Central memory CD8-positive, alpha-beta T cell (primary cell): ENCODE measurements around the gene CREG2.

ENCODE experiments used
- ATAC-seq: fragments of 150-1000 bp; cut with Tn5 transposase; replicated peaks from 2 replicates; pipeline ENCODE4 v1.10.0; 2022; ENCODE audit warnings: mild to moderate bottlenecking, moderate FRiP score, moderate number of reproducible peaks; ENCODE audit not compliant: poor library complexity, severe bottlenecking; ENCODE audit errors: extremely low read depth
- DNase-seq, 2 donors: peaks; one replicate each; pipeline ENCODE4 v3.0.0; 2021; ENCODE audit warnings: low spot score in 2 of 2
- H3K27ac Mint-ChIP-seq: one replicate; pipeline ENCODE4 v1.8.0; 2022; ENCODE audit warnings: low read depth, mild to moderate bottlenecking, moderate library complexity, mixed read lengths
- H3K27me3 Mint-ChIP-seq: one replicate; pipeline ENCODE4 v1.8.0; 2022; ENCODE audit warnings: mixed read lengths
- H3K36me3 Mint-ChIP-seq: one replicate; pipeline ENCODE4 v1.8.0; 2022; ENCODE audit warnings: mild to moderate bottlenecking, moderate library complexity, mixed read lengths; ENCODE audit not compliant: insufficient read depth
- H3K4me1 Mint-ChIP-seq: one replicate; pipeline ENCODE4 v1.8.0; 2022; ENCODE audit warnings: mixed read lengths
- H3K4me3 Mint-ChIP-seq: one replicate; pipeline ENCODE4 v1.8.0; 2022; ENCODE audit warnings: mild to moderate bottlenecking, moderate library complexity, mixed read lengths
- H3K9me3 Mint-ChIP-seq: one replicate; pipeline ENCODE4 v1.8.0; 2022; ENCODE audit warnings: mixed read lengths

The CREG2 gene

GRCh38 chr2:101387151-101387834, at the start of gene CREG2:
Gene CREG2, minus strand, starts transcription at chr2:101387503. Its CDS starts 46 bp downstream, at chr2:101387457.
- H3K27me3 Mint-ChIP-seq, result peaks cover 85% of the 10 kb centered on the region
- DNase-seq, result peak; percentile 16 to 32

DNA sequence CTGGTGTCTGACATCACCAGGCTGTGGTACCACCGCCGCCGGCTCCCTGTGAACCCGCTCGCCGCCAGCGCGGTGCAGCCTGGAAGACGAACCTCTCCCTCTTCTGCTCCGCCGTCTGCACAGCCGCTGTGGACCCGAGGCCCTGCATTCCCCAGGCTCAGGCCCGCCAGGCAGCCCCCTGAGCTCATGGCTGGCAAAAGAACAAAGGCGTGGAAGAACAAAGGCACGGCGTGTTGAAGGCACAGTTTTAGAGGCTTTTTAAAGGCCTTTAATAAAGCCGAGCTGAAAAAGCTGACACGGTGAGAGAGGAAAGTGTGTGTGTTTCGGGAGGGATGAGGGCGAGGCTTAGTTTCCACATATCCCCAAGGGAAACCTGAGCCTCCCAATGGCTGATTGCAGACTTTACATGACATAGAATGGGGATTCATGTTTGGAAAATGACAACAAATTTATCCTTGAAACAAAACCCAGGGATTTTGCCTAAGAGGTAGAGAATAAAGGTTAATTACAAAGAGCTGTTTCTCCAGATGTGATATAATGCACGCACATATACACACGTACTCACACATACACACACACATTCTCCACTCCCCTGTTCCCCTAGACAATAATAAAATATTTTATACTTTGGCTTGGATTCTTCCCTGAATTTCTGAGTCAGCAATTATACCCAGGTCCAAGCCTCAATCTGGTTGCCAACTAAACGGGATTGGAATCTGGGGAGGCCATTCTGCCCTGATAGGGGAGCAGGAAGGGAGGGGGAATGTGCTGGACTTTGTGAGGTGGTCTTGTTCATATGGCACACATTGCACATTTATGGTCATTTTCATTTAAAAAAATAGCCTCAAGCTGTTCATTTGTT, 47.9 kb upstream of the CREG2 start:
- ATAC-seq, result no peak
- Mint-ChIP-seq H3K4me3 (no peak overlapping the region), H3K9me3 (no peaks in the 10 kb centered on the region), H3K27me3 (peaks cover 17% of the 10 kb centered on the region), H3K27ac (no peak overlapping the region), H3K4me1 (no peaks in the 10 kb centered on the region), H3K36me3 (no peaks in the 10 kb centered on the region)
- DNase-seq, result no peak

More at GRCh38 chr2:101387151-101387834, at the start of gene CREG2:
- Mint-ChIP-seq H3K4me3 (peak within 1 kb of the TSS; percentile 72), H3K4me1 (peaks cover 6% of the 10 kb centered on the region), H3K27ac (no peak within 1 kb of the TSS), H3K36me3 (no peaks in the 10 kb centered on the region), H3K9me3 (no peaks in the 10 kb centered on the region)
- peak; percentile 81 for ATAC-seq

GRCh38 chr2:101433465-101433864, 46.2 kb upstream of the CREG2 start:
- H3K4me3 Mint-ChIP-seq, result no peak overlapping the region

DNA sequence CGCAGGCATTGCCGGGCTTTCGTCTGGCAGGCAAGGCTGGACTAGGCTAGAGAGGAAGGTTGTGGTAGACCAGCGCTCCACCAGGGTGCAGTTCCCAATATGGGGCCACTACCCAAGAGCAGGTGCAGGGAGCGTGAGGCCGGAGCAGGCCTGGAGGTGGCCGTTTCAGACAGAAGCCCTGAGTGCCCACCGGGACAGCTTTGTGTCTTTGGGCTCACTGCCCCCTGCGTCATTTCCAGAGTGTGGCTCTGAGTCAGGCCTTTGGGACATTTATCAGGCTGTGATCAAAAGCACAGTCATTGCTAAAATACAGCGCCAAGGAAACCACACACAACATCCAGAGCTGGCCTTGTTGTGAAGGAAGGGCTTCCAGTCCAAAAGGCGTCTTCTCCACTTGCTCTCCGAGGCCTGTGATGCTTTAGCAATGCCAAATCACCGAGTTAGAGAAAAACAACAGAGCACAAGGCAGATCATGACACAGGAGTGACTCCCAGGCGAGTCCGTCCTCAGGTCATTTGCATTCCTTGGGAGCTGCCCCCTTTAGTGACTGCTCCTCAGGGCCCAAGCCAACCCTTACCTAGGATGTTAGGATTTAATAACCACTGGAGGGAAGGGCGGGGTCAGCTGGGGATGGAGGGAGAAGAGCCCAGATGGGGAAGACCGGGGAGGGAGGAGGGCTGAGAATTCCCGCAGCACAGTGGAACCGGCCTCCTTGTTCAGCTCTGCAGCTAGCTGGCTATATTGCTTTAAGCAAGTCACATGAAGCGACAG, 45.3 kb upstream of the CREG2 start:
- H3K27me3 Mint-ChIP-seq, result peaks cover 15% of the 10 kb centered on the region
- ATAC-seq, result no peak
- no peak overlapping the region for H3K4me3 Mint-ChIP-seq

More at GRCh38 chr2:101433465-101433864, 46.2 kb upstream of the CREG2 start:
- peaks cover 17% of the 10 kb centered on the region for H3K27me3 Mint-ChIP-seq
- no peaks in the 10 kb centered on the region for H3K4me1 Mint-ChIP-seq
- H3K27ac Mint-ChIP-seq, result no peak overlapping the region
- no peaks in the 10 kb centered on the region for H3K36me3 Mint-ChIP-seq
- ATAC-seq, result no peak
- DNase-seq, result no peak
- no peaks in the 10 kb centered on the region for H3K9me3 Mint-ChIP-seq

GRCh38 chr2:101431486-101431885, 44.2 kb upstream of the CREG2 start:
- ATAC-seq, result no peak
- no peaks in the 10 kb centered on the region for H3K4me1 Mint-ChIP-seq
- peaks cover 4% of the 10 kb centered on the region for H3K27me3 Mint-ChIP-seq
- DNase-seq, result no peak
- H3K27ac Mint-ChIP-seq, result no peak overlapping the region
- no peaks in the 10 kb centered on the region for H3K9me3 Mint-ChIP-seq
- no peaks in the 10 kb centered on the region for H3K36me3 Mint-ChIP-seq
- no peak overlapping the region for H3K4me3 Mint-ChIP-seq

More for the DNA sequence above, 45.3 kb upstream of the CREG2 start:
- H3K36me3 Mint-ChIP-seq, result no peaks in the 10 kb centered on the region
- H3K4me1 Mint-ChIP-seq, result no peaks in the 10 kb centered on the region
- no peak overlapping the region for H3K27ac Mint-ChIP-seq
- H3K9me3 Mint-ChIP-seq, result no peaks in the 10 kb centered on the region
- no peak for DNase-seq

DNA sequence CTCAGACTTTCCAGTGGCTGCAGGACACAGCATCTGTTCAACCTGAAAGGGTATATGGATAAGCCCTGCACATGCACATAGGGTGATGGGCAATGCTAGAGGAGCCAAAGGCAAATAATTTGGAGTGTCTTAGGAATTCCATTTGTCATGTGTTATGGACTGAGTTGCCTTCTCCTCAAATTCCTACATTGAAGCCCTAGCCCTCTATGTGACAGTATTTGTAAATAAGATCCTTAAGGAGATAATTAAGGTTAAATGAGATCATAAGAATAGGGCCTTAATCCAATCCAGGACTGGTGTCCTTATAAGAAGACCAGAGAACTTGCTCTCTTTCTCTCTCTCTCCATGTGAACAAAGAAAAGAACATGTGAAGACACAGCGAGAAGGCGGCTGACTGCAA, 42.9 kb upstream of the CREG2 start:
- H3K4me1 Mint-ChIP-seq, result no peaks in the 10 kb centered on the region
- no peak for DNase-seq
- no peaks in the 10 kb centered on the region for H3K9me3 Mint-ChIP-seq
- H3K27me3 Mint-ChIP-seq, result no peaks in the 10 kb centered on the region
- ATAC-seq, result no peak
- H3K27ac Mint-ChIP-seq, result no peak overlapping the region
- no peaks in the 10 kb centered on the region for H3K36me3 Mint-ChIP-seq
- no peak overlapping the region for H3K4me3 Mint-ChIP-seq

GRCh38 chr2:101429453-101429852, 42.1 kb upstream of the CREG2 start:
- no peak overlapping the region for H3K27ac Mint-ChIP-seq
- no peaks in the 10 kb centered on the region for H3K9me3 Mint-ChIP-seq
- ATAC-seq, result no peak
- no peaks in the 10 kb centered on the region for H3K4me1 Mint-ChIP-seq
- no peaks in the 10 kb centered on the region for H3K36me3 Mint-ChIP-seq
- DNase-seq, result no peak
- no peaks in the 10 kb centered on the region for H3K27me3 Mint-ChIP-seq
- no peak overlapping the region for H3K4me3 Mint-ChIP-seq

DNA sequence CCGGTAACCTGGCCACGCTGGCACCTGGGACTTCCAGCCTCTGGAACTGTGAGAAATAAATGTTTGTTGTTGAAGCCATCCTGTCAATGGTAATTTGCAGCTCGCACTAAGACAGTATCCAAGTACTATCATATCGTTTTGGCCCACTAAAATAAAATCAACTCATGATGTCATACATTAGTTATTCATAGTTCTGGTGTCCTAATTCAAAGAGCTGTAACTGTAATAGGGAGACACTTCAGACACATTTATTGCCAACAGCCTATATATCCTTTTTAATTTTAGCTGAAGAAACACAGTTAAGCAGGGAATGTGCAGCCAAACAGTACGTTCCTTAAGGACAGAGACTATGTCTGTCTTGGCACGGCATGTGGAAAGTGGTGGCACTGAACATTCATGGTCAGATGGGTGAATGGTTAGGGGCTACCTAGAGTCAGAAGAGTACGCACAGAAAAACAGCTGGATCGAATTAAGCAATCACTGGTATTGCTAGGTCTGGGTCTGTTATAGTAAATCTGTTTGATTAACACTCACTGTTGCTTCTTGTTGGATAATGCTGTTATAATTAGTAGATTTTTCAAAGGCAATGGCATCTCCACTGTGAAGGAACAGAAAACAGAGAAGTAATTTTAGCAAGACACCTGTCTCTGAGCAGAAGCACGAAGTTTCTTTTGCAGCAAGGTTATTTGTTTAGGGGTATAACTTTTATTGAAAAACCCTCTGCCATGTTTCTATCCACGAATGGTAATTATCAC, 41.3 kb upstream of the CREG2 start:
- no peak for DNase-seq
- no peak overlapping the region for H3K4me3 Mint-ChIP-seq
- no peaks in the 10 kb centered on the region for H3K27me3 Mint-ChIP-seq
- ATAC-seq, result no peak
- H3K27ac Mint-ChIP-seq, result no peak overlapping the region
- no peaks in the 10 kb centered on the region for H3K9me3 Mint-ChIP-seq
- H3K4me1 Mint-ChIP-seq, result no peaks in the 10 kb centered on the region
- H3K36me3 Mint-ChIP-seq, result no peaks in the 10 kb centered on the region

GRCh38 chr2:101427743-101428142, 40.4 kb upstream of the CREG2 start:
- DNase-seq (no peak), ATAC-seq (no peak)
- Mint-ChIP-seq H3K9me3 (no peaks in the 10 kb centered on the region), H3K27ac (no peak overlapping the region), H3K4me1 (no peaks in the 10 kb centered on the region), H3K36me3 (no peaks in the 10 kb centered on the region), H3K27me3 (no peaks in the 10 kb centered on the region), H3K4me3 (no peak overlapping the region)

GRCh38 chr2:101427240-101427639, 39.9 kb upstream of the CREG2 start:
- H3K4me1 Mint-ChIP-seq, result no peaks in the 10 kb centered on the region
- no peaks in the 10 kb centered on the region for H3K27me3 Mint-ChIP-seq
- no peaks in the 10 kb centered on the region for H3K9me3 Mint-ChIP-seq
- H3K27ac Mint-ChIP-seq, result no peak overlapping the region
- ATAC-seq (no peak), DNase-seq (no peak)
- no peaks in the 10 kb centered on the region for H3K36me3 Mint-ChIP-seq
- H3K4me3 Mint-ChIP-seq, result no peak overlapping the region

DNA sequence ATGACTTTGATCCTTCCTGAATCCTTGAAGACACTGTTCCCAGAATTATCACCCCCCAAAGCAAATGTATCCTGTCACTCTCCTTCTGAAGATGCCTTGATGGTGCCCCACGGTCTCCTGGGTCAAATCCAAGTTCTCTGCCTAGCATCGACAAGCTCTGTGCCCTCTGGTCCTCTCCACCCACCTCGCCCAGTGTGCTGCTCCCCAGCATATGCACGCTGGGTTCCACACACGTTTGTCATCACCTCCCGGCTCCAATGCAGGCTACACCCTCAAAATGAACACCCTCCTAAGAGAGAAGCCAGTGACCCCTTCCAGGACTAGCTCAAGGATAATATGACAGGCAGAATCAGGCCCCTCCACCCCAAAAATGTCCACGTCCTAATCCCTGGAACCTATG, 39.5 kb upstream of the CREG2 start:
- Mint-ChIP-seq H3K27me3 (no peaks in the 10 kb centered on the region), H3K27ac (no peak overlapping the region), H3K4me3 (no peak overlapping the region), H3K4me1 (no peaks in the 10 kb centered on the region), H3K9me3 (no peaks in the 10 kb centered on the region), H3K36me3 (no peaks in the 10 kb centered on the region)
- no peak for ATAC-seq
- DNase-seq, result no peak

GRCh38 chr2:101420623-101421022, 33.3 kb upstream of the CREG2 start:
- no peak for ATAC-seq
- no peaks in the 10 kb centered on the region for H3K9me3 Mint-ChIP-seq
- DNase-seq, result no peak
- H3K36me3 Mint-ChIP-seq, result no peaks in the 10 kb centered on the region
- H3K27me3 Mint-ChIP-seq, result no peaks in the 10 kb centered on the region
- no peak overlapping the region for H3K4me3 Mint-ChIP-seq
- no peak overlapping the region for H3K27ac Mint-ChIP-seq
- no peaks in the 10 kb centered on the region for H3K4me1 Mint-ChIP-seq
